OCI-LY7 (cell line): ENCODE data around the gene GSDME. TPM values are rescaled to one million over a fixed set of nuclear protein-coding genes. Genes with fewer than 3 reads are reported as not detected.

Experiments
- BruUV-seq: library from RNA; stranded (reverse); fragments of 400-500 nt; replicated peaks from 2 replicates; lab custom pipeline; 2021; lab: Mats Ljungman, UMichigan
- CTCF ChIA-PET: fragments of 300-600 bp; sonication (Branson Sonifier 250); formaldehyde crosslinking; loops from one replicate; lab custom pipeline; 2022; ENCODE audit warnings: antibody characterized with exemption; ENCODE audit not compliant: unreplicated experiment; lab: Charles Lee
- POLR2A ChIA-PET: fragments of 300-600 bp; sonication (Branson Sonifier 250); formaldehyde crosslinking; loops from one replicate; lab custom pipeline; 2022; ENCODE audit warnings: antibody characterized with exemption; lab: Charles Lee
- DNase-seq: peaks from one replicate; pipeline ENCODE4 v3.0.0-alpha.2; 2015; ENCODE audit warnings: low spot score
- H2AFZ ChIP-seq: fragments of 200-600 bp; sonication (generic), shearing (Covaris generic); 2 replicates; pipeline ENCODE4 v1.6.1; 2014; ENCODE audit warnings: mild to moderate bottlenecking, antibody characterized with exemption, low read length, moderate library complexity
- H3K27ac ChIP-seq: fragments of 200-600 bp; sonication (generic); 2 replicates; pipeline ENCODE4 v1.5.1; 2014; ENCODE audit warnings: mixed run types, low read depth, mild to moderate bottlenecking, moderate library complexity, low read length, inconsistent platforms; ENCODE audit not compliant: poor library complexity, severe bottlenecking
- H3K36me3 ChIP-seq: fragments of 200-600 bp; sonication (generic); 2 replicates; pipeline ENCODE4 v1.6.1; 2014; ENCODE audit warnings: mild to moderate bottlenecking, antibody characterized with exemption, low read length, moderate library complexity, mixed read lengths; ENCODE audit not compliant: insufficient read depth
- H3K4me1 ChIP-seq: fragments of 200-600 bp; sonication (generic); 2 replicates; pipeline ENCODE4 v1.5.1; 2014; ENCODE audit warnings: mild to moderate bottlenecking, low read length; ENCODE audit not compliant: insufficient read depth, poor library complexity, severe bottlenecking
- H3K4me2 ChIP-seq: fragments of 200-600 bp; sonication (generic); 2 replicates; pipeline ENCODE4 v1.6.1; 2014; ENCODE audit warnings: mild to moderate bottlenecking, low read length
- H3K4me3 ChIP-seq: fragments of 200-600 bp; sonication (generic); 2 replicates; pipeline ENCODE4 v1.5.1; 2014; ENCODE audit warnings: mild to moderate bottlenecking, low read depth, low read length; ENCODE audit not compliant: poor library complexity, severe bottlenecking
- H3K79me2 ChIP-seq: fragments of 200-600 bp; sonication (generic); 2 replicates; pipeline ENCODE4 v1.6.1; 2016; ENCODE audit warnings: low read depth, mild to moderate bottlenecking, low read length, moderate library complexity, mixed read lengths; ENCODE audit not compliant: insufficient read depth
- H3K9me2 ChIP-seq: fragments of 200-600 bp; sonication (generic); 2 replicates; pipeline ENCODE4 v1.6.1; 2016; ENCODE audit warnings: mild to moderate bottlenecking, low read length, mixed read lengths; ENCODE audit not compliant: insufficient read depth
- H3K9me3 ChIP-seq: fragments of 200-600 bp; sonication (generic); 2 replicates; pipeline ENCODE4 v1.6.1; 2014; ENCODE audit warnings: mild to moderate bottlenecking, mixed run types, low read length, mixed read lengths
- H4K20me1 ChIP-seq: fragments of 200-600 bp; sonication (generic); 2 replicates; pipeline ENCODE4 v1.6.1; 2014; ENCODE audit warnings: mild to moderate bottlenecking, antibody characterized with exemption, low read length, moderate library complexity, mixed read lengths; ENCODE audit not compliant: insufficient read depth
- CTCF ChIP-seq: fragments of 200-600 bp; sonication (generic); conservative IDR thresholded peaks from 2 replicates; pipeline ENCODE4 v1.5.1; 2014; ENCODE audit warnings: mild to moderate bottlenecking, antibody characterized with exemption, low read length, moderate library complexity, mixed read lengths
- EZH2phosphoT487 ChIP-seq: fragments of 200-600 bp; sonication (generic); IDR thresholded peaks from 2 replicates; pipeline ENCODE4 v1.6.1; 2018; ENCODE audit warnings: low read depth, borderline replicate concordance, mild to moderate bottlenecking, mixed run types, antibody characterized with exemption, low read length, moderate library complexity, mixed read lengths
- intact Hi-C: fragments of 100-400 bp; cut with micrococcal nuclease; formaldehyde crosslinking; loops from one replicate; pipeline ENCODE4 v1.10.0; 2022; ENCODE audit not compliant: unreplicated experiment
- total RNA-seq, 2 experiments: library from RNA; depleted of rRNA in 1 of 2; stranded (reverse); fragments of >200 nt in 1 of 2; shearing (Covaris generic) in 1 of 2; gene quantifications; 2 replicates each; pipeline ENCODE4 v1.2.3, GENCODE V29; 2014 to 2022

The GSDME gene
- total RNA-seq, 2 experiments from 2014 or later = 33.0 to 41.7 TPM

- Histone ChIP-seq H3K4me2 (no peak overlapping the region), H3K36me3 (peaks cover 23% of the 10 kb centered on the region), H3K79me2 (no peaks in the 10 kb centered on the region), H2AFZ (no peak overlapping the region), H3K9me2 (no peaks in the 10 kb centered on the region), H3K9me3 (no peaks in the 10 kb centered on the region), H3K27ac (no peak overlapping the region), H3K4me1 (no peaks in the 10 kb centered on the region), H4K20me1 (0 out of 2 replicates have a peak, but pooled peaks cover 6% of the 10 kb centered on the region), H3K4me3 (no peak overlapping the region)
- POLR2A ChIA-PET = interaction anchor here (1.1 kb wide), 1 partner anchor 10 kb away, joined by 3 read pairs; no protein-coding TSS in a partner anchor
- no peak for DNase-seq
- no TSS peak for BruUV-seq
- CTCF ChIA-PET = no interaction called here
- intact Hi-C loops = loop anchor here (10.0 kb wide), 1 partner anchor 796 kb away; no protein-coding TSS in a partner anchor
- no peak for TF ChIP-seq CTCF
- TF ChIP-seq EZH2phosphoT487 = no peak
These were observed 96.7 kb downstream of the GSDME start for GRCh38 chr7:24660546-24660945.

GRCh38 chr7:24659505-24659904, 97.8 kb downstream of the GSDME start:
- ChIA-PET CTCF (no interaction called here), POLR2A (interaction anchor here (1.0 to 1.1 kb wide), 2 partner anchors 11 to 12 kb away, joined by 3 read pairs; no protein-coding TSS in a partner anchor)
- Histone ChIP-seq H3K9me2 (no peaks in the 10 kb centered on the region), H4K20me1 (no peaks in the 10 kb centered on the region), H2AFZ (no peak overlapping the region), H3K4me1 (no peaks in the 10 kb centered on the region), H3K79me2 (no peaks in the 10 kb centered on the region), H3K4me2 (no peak overlapping the region), H3K36me3 (peaks cover 20% of the 10 kb centered on the region), H3K4me3 (no peak overlapping the region), H3K27ac (no peak overlapping the region), H3K9me3 (no peaks in the 10 kb centered on the region)
- TF ChIP-seq CTCF = no peak
- no peak for TF ChIP-seq EZH2phosphoT487
- intact Hi-C loops = no loop called here
- DNase-seq = no peak
- BruUV-seq = no TSS peak

GRCh38 chr7:24657980-24658379, 99.3 kb downstream of the GSDME start:
- no peak for TF ChIP-seq CTCF
- no peak for TF ChIP-seq EZH2phosphoT487
- intact Hi-C loops = no loop called here
- no peak for DNase-seq
- BruUV-seq = no TSS peak
- Histone ChIP-seq H3K27ac (no peak overlapping the region), H3K36me3 (peaks cover 14% of the 10 kb centered on the region), H3K4me2 (no peak overlapping the region), H3K4me1 (peaks cover 6% of the 10 kb centered on the region), H3K79me2 (no peaks in the 10 kb centered on the region), H4K20me1 (no peaks in the 10 kb centered on the region), H3K9me3 (no peaks in the 10 kb centered on the region), H2AFZ (no peak overlapping the region), H3K9me2 (no peaks in the 10 kb centered on the region), H3K4me3 (no peak overlapping the region)
- POLR2A ChIA-PET = interaction anchor here (0.7 kb wide), 1 partner anchor 482 kb away, joined by 3 read pairs; no protein-coding TSS in a partner anchor
- CTCF ChIA-PET = no interaction called here
